Activated CD4-positive, alpha-beta T cell treated with anti-CD3 and anti-CD28 coated beads, Interleukin-2, Interleukin-6, amounts not matched to agents 100 ng/mL and 50 ng/mL, durations not matched to agents 16 hours and 8 hours (primary cell): ENCODE data around the gene NCKAP5.

ENCODE experiments used
- DNase-seq: peaks from one replicate; pipeline ENCODE4 v3.0.0-alpha.2; 2020

NCKAP5 gene

DNA sequence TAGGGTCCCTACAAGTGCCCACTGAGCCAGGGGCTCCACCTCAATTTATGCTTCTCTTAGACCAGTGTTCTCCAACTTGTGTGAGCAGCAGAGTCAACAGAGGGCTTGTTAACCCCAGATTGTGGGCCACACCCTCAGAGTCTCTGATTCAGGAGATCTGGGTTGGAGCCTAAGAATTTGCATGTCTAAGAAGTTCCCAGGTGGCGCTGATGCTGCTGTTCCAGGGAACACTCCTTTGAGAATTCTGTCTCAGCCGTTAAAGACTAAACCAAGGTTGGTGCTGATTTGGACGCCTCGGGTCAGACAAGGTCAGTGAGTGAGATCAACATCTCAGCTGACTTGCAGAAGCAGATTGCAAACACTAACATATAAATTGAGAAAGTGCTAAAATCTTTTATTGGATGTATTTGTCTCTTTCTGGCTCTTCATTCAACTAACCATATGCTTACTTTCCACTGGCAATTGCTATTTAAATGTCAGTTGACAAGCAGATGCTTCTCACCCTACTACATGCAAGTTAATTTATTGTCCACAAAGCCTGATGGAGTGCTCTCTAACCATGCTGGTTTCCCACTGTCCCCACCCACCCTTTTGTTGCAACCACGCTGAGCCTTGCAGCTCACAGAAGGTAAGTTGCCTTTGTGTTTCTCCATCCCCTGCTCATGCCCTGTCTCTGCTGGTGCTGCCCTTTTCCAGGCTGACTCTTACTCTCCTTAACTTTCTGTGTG lies 929.8 kb downstream of the NCKAP5 start:
- DNase-seq, result no peak

DNA sequence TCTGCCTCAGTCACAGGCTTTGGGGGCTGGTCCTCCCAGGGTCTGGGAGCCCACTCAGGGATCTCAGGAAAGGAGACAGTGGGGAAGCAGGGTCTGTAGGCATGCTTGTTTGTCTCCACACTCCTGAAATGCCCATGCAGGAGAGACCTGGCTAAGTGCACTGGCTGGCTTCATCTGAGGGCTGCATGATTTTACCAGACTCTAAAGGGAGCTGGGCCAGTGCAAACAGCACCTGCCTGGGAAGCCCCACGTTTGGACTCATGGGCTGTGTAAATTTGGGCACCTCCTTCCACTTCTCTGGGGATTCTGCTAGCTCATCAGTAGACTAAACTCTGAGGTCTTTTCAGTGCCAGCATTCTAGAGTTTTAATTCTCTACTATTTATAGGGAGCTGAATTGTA lies 931.9 kb downstream of the NCKAP5 start:
- no peak for DNase-seq

DNA sequence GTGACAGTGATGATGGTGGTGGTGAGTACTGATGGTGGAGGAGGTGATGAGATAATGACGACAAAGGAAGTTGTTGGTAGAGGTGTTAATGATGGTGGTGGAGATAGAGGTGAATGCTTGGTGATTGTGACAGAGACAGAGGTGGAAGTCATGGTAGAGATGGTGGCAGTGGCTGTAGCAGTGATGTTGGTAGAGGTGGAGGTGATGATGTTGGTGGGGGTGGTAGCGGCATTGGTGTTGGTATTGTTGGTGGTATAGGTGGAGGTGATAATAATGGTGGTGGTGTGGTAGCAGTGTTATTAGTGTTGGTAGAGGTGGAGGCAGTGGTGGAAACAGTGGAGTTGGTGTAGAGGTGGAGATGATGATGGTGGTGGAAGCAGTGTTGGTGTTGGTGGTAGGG lies 934.6 kb downstream of the NCKAP5 start:
- DNase-seq, result no peak

DNA sequence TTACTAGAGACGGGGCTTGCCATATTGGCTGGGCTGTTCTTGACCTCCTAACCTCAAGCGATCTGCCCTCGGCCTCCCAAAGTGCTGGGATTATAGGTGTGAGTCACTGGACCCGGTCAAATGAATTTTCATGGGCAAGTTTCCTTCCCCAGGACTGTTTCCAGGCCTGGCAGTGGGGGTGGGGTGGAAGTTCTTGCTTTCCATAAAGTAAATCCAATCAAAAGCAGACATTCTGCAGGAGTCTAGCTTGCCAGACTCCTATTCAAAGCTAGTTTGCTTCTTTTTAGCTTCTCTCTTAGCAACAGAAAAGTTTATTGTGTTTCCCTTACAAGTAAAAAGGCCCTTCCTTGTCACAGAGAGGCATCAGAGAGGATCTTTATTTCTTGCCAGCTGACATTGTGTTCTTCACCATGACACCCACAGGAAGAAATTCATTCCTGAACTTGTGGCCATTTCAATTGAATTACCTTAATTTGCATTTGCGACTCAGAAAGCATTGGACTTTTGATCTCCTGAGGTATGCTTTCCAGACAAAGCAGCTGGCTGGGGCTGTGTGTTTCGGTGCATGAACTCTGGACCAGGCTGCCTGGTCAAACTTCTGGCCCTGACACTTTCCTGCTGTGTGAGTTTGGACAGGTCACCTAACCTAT lies 936.1 kb downstream of the NCKAP5 start:
- no peak for DNase-seq

- DNase-seq, result no peak
Observed at GRCh38 chr2:132627536-132627935, 940.7 kb downstream of the NCKAP5 start.

- no peak for DNase-seq
Observed at GRCh38 chr2:132623096-132623839, 945.0 kb downstream of the NCKAP5 start.
